Measurements from ENCODE around the gene PYDC2. TPM values are rescaled to one million over a fixed set of nuclear protein-coding genes. Genes with fewer than 3 reads are reported as not detected.

The PYDC2 gene
- total RNA-seq, 1 donor from 2014 or later = not detected

GRCh38 chr3:191420771-191421170 lies 40.2 kb upstream of the PYDC2 start:
- TF ChIP-seq, protein P1, sequence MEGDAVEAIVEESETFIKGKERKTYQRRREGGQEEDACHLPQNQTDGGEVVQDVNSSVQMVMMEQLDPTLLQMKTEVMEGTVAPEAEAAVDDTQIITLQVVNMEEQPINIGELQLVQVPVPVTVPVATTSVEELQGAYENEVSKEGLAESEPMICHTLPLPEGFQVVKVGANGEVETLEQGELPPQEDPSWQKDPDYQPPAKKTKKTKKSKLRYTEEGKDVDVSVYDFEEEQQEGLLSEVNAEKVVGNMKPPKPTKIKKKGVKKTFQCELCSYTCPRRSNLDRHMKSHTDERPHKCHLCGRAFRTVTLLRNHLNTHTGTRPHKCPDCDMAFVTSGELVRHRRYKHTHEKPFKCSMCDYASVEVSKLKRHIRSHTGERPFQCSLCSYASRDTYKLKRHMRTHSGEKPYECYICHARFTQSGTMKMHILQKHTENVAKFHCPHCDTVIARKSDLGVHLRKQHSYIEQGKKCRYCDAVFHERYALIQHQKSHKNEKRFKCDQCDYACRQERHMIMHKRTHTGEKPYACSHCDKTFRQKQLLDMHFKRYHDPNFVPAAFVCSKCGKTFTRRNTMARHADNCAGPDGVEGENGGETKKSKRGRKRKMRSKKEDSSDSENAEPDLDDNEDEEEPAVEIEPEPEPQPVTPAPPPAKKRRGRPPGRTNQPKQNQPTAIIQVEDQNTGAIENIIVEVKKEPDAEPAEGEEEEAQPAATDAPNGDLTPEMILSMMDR (IDR thresholded peaks at IDR 0.05; ENCODE audit: unreplicated experiment) = no peak
- DNase-seq (ENCODE audit: low spot score in 2 of 2, unreplicated experiment in 2 of 2) = no peak

DNA sequence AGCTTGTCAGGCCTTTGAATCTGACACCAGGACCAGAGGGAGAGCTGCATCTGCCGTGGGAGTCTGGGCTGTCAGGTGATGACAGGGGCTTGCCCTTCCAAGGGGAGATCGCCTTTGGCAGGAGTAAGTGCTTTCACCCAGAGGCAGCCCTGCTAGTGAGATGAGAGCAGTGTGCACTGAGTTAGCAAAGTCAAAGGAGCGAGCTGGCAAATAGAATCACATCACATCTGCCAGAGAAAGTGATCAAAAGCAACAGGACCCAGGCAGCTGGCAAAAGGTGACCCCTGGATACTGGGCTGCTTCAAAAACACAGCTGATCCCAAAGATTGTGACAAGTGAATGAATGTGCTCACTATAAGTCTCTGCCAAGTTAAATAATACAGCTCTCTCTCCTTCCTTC lies 36.1 kb upstream of the PYDC2 start:
- TF ChIP-seq, protein P1 (IDR thresholded peaks at IDR 0.05; ENCODE audit: unreplicated experiment) = no peak
- no peaks in the 10 kb centered on the region for H3K4me1 Mint-ChIP-seq
- H3K27ac Mint-ChIP-seq = no peak overlapping the region
- H3K4me3 Mint-ChIP-seq = no peak overlapping the region
- no peaks in the 10 kb centered on the region for H3K9me3 Mint-ChIP-seq
- no peaks in the 10 kb centered on the region for H3K27me3 Mint-ChIP-seq (ENCODE audit: low read depth)
- H3K36me3 Mint-ChIP-seq = no peaks in the 10 kb centered on the region
- no peak for DNase-seq (ENCODE audit: low spot score in 2 of 2, unreplicated experiment in 2 of 2)

More at GRCh38 chr3:191420771-191421170, 40.2 kb upstream of the PYDC2 start:
- Mint-ChIP-seq H3K4me3 (no peak overlapping the region), H3K36me3 (no peaks in the 10 kb centered on the region), H3K27ac (no peak overlapping the region), H3K9me3 (no peaks in the 10 kb centered on the region), H3K27me3 (ENCODE audit: low read depth) (no peaks in the 10 kb centered on the region), H3K4me1 (no peaks in the 10 kb centered on the region)

DNA sequence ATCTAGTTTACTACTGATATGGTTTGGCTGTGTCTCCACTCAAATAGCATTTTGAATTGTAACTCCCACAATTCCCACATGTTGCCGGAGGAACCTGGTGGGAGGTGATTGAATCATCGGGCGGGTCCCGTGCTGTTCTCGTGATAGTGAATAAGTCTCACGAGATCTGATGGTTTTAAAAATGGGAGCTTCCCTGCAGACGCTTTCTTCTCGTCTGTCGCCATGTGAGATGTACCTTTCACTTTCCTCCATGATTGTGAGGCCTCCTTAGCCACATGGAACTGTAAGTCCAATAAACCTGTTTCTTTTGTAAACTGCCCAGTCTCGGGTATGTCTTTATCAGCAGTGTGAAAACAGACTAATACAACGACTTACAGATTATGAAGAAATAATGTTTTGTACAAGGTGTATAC lies 35.6 kb upstream of the PYDC2 start:
- Mint-ChIP-seq H3K9me3 (no peaks in the 10 kb centered on the region), H3K36me3 (no peaks in the 10 kb centered on the region), H3K27me3 (ENCODE audit: low read depth) (no peaks in the 10 kb centered on the region), H3K4me3 (no peak overlapping the region), H3K27ac (no peak overlapping the region), H3K4me1 (no peaks in the 10 kb centered on the region)
- DNase-seq (ENCODE audit: low spot score in 2 of 2, unreplicated experiment in 2 of 2) = no peak
- TF ChIP-seq, protein P1 (IDR thresholded peaks at IDR 0.05; ENCODE audit: unreplicated experiment) = no peak

DNA sequence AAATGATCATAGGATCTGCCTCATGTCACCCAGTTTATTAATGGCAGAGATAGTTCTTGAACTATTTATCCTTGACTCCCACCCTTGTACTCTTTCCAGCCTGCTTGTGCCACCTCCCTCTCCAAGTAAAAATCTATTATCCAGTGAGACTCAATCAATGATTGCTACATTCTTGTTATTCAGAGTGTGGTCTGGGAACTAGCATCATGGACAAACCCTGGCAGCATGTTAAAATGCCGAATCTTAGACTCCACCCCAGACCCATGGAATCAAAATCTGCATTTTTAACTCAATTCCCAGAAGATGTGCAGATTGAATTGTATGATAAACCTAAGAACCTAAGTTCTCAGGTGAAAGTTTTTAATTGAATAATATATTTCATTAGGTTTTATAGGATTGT lies 34.7 kb upstream of the PYDC2 start:
- no peaks in the 10 kb centered on the region for H3K36me3 Mint-ChIP-seq
- no peak for DNase-seq (ENCODE audit: low spot score in 2 of 2, unreplicated experiment in 2 of 2)
- TF ChIP-seq, protein P1 (IDR thresholded peaks at IDR 0.05; ENCODE audit: unreplicated experiment) = no peak
- H3K4me1 Mint-ChIP-seq = no peaks in the 10 kb centered on the region
- peaks cover 2% of the 10 kb centered on the region for H3K9me3 Mint-ChIP-seq
- H3K27ac Mint-ChIP-seq = no peak overlapping the region
- no peaks in the 10 kb centered on the region for H3K27me3 Mint-ChIP-seq (ENCODE audit: low read depth)
- no peak overlapping the region for H3K4me3 Mint-ChIP-seq

DNA sequence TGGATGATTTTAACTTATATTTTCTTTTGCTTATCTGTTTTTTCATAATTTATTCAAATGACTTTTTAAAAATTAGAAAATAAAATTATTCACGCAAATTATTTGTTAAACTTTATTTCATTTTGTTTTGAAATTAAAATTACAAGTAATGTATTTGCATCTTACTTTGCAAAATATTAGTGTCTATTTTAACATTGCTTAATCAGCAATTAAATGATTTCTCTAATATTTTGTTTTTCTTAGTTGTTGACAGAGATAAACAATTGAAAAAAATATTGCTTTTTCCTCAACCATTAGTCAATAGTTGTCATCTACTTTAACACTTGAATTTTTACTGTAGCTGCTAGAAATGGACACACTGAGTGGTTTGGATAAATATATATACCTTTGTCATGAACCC lies 32.8 kb upstream of the PYDC2 start:
- no peaks in the 10 kb centered on the region for H3K36me3 Mint-ChIP-seq

More for the DNA sequence above, 32.8 kb upstream of the PYDC2 start:
- TF ChIP-seq, protein P1 (IDR thresholded peaks at IDR 0.05; ENCODE audit: unreplicated experiment) = no peak
- Mint-ChIP-seq H3K9me3 (peaks cover 4% of the 10 kb centered on the region), H3K4me1 (no peaks in the 10 kb centered on the region), H3K4me3 (no peak overlapping the region), H3K27me3 (ENCODE audit: low read depth) (no peaks in the 10 kb centered on the region), H3K27ac (no peak overlapping the region)
- no peak for DNase-seq (ENCODE audit: low spot score in 2 of 2, unreplicated experiment in 2 of 2)
